ENCODE measurements around the gene KARS1.

DNA sequence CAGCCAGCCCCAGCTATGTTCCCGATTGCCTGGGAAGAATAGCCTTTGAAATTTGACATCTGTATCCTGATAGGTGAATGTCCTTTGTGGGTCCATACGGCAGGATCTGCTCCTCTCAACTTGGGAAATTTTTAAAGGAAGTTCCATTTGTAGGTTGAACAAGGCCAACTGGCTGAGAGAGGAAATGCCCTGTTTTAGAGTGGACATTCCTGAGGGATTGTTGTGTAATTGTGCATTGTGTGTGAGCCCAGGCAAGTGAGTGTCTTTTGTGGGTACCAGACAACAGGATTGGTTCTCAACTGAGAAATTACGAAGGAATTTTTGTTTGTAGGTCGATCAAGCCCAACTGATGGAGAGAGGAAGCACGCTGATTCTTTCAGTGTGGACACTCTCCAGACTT lies 31.9 kb upstream of the KARS1 start:
- TF ChIP-seq, protein P1, sequence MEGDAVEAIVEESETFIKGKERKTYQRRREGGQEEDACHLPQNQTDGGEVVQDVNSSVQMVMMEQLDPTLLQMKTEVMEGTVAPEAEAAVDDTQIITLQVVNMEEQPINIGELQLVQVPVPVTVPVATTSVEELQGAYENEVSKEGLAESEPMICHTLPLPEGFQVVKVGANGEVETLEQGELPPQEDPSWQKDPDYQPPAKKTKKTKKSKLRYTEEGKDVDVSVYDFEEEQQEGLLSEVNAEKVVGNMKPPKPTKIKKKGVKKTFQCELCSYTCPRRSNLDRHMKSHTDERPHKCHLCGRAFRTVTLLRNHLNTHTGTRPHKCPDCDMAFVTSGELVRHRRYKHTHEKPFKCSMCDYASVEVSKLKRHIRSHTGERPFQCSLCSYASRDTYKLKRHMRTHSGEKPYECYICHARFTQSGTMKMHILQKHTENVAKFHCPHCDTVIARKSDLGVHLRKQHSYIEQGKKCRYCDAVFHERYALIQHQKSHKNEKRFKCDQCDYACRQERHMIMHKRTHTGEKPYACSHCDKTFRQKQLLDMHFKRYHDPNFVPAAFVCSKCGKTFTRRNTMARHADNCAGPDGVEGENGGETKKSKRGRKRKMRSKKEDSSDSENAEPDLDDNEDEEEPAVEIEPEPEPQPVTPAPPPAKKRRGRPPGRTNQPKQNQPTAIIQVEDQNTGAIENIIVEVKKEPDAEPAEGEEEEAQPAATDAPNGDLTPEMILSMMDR (conservative IDR thresholded peaks at IDR 0.05; ENCODE audit: low read depth, low read length) = no peak
- TF ChIP-seq EZH2 (IDR thresholded peaks at IDR 0.05; ENCODE audit: borderline replicate concordance, low read depth, low read length, poor library complexity, severe bottlenecking) = no peak

Data from A673 (cell line).